Psoas muscle (tissue), 8 donors: Measurements from ENCODE around the gene TEX101. TPM values are rescaled to one million over a fixed set of nuclear protein-coding genes. Genes with fewer than 3 reads are reported as not detected.

Source experiments
- ATAC-seq, 4 donors: fragments of 200-7000 bp; cut with Tn5 transposase; one replicate each; pipeline ENCODE4 v1.9.1; 2020; ENCODE audit warnings: moderate library complexity in 3 of 4, mild to moderate bottlenecking in 2 of 4
- DNase-seq, 2 donors: peaks; one replicate each; pipeline ENCODE4 v3.0.0-alpha.2; 2020
- H3K27ac ChIP-seq: fragments of 200-600 bp; one replicate; pipeline ENCODE4 v1.8.0; 2022
- H3K27me3 ChIP-seq, 3 donors: fragments of 200-600 bp in 1 of 3; one replicate each; pipeline versions ENCODE4 v1.6.1 to v1.8.0; 2013 to 2022; ENCODE audit warnings: low read length in 2 of 3, mild to moderate bottlenecking in 2 of 3, moderate library complexity in 1 of 3; ENCODE audit not compliant: insufficient read depth in 3 of 3
- H3K36me3 ChIP-seq, 2 donors: fragments of 200-600 bp in 1 of 2; one replicate each; pipeline versions ENCODE4 v1.6.1 to v1.8.0; 2013 to 2022; ENCODE audit warnings: low read depth in 1 of 2, mild to moderate bottlenecking in 1 of 2, moderate library complexity in 1 of 2; ENCODE audit not compliant: insufficient read depth in 1 of 2
- H3K4me1 ChIP-seq: fragments of 200-600 bp; one replicate; pipeline ENCODE4 v1.8.0; 2022
- H3K4me3 ChIP-seq: fragments of 200-600 bp; one replicate; pipeline ENCODE4 v1.8.0; 2022; ENCODE audit warnings: mild to moderate bottlenecking
- H3K9me3 ChIP-seq: fragments of 200-600 bp; one replicate; pipeline ENCODE4 v1.8.0; 2022
- WGBS, 3 donors: extraction: QIAGEN DNeasy Blood & Tissue Kit; methylation state at CpG; one replicate each; pipeline versions ENCODE4 v1.1.6 to v1.1.7; 2013; 5-methylcytosine and 5-hydroxymethylcytosine counted together
- intact Hi-C, 2 donors: fragments of 100-400 bp; cut with DNase I; formaldehyde crosslinking; loops; one replicate each; pipeline versions ENCODE4 v1.11.0 to v1.14.2; 2022
- polyA plus RNA-seq, 3 donors: library from polyadenylated mRNA; stranded (reverse); fragments of 200-250 nt; gene quantifications; one replicate each; pipeline ENCODE4 v1.2.3, GENCODE V29; 2013
- total RNA-seq, 4 donors: library from RNA; stranded (reverse); fragmentation: NEBNext Ultra II Directional in 2 of 4; extraction: Animal tissue kit (Norgen Biotek cat#: 25700) in 2 of 4; gene quantifications; one replicate each; pipeline versions ENCODE4 v1.2.1 to v1.2.4, GENCODE V29; 2021 to 2023
- TF ChIP-seq, protein P1 (sequence below): fragments of 200-600 bp; IDR thresholded peaks from one replicate; pipeline ENCODE4 v1.8.0; 2022; ENCODE audit warnings: antibody characterized with exemption
- donor health status: healthy with polysubstance abuse.
- donor health status: DM: no; HTN: no; CAD: no; lungs with moderate emphysema.
- donor health status: Bipolar disorder and iron deficiency.
- donor health status: healthy.
- donor health status: DM: yes; HTN: yes; CAD: no.
- donor health status: DM: no; HTN: no; CAD: no.
- donor health status: DM: no; HTN: no; CAD: no.
- donor health status: DM: yes; HTN: yes; CAD: no.

Gene TEX101
- total and polyA plus RNA-seq, 7 donors = not detected

DNA sequence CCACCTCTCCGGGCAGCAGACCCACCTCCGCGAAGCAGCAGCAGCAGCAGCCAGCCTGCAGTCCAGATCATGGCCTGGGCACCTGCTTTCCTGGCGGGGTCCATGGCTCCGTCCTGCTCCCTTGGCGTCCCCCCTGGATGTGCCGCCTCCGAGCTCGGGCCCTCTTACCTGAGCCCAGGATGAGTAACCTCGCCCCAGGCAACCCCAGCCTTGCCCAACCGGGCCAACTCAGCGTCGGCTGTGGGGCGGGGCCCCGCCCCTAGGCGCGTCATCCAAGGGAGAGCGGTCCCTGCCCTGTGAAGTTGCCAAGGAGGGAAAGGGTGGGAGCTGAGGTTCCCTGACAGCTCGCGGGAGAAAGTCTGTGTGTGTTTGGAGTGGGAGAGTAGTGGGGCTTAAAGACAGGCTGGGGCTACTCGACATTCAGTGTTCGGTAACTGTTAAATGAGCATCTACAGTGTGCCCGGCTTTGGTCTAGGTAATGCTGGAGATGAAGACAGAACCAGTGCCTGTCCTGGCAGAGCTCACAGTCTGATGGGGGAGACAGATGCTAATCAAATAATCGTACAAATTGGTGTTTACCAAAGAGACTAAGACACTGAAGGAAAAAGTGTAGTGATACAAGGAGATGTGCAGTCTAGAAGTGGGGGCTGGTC, 50.9 kb downstream of the TEX101 start, which contains the start of gene LYPD3:
Gene LYPD3, minus strand, starts transcription at position 141 of the 653 bp plus-strand sequence. Its CDS starts 37 bp downstream, at position 104.
- no peaks in the 10 kb centered on the region for H3K36me3 ChIP-seq
- H3K4me1 ChIP-seq = peaks cover 3% of the 10 kb centered on the region
- intact Hi-C loops = loop anchor here in 1 of 2 donors (5.0 kb wide), 1 partner anchor 37 kb away; the partner anchor contains the start of gene PHLDB3
- peaks cover 0 to 17% (median 9%) of the 10 kb centered on the region in 3 donors for H3K27me3 ChIP-seq
- H3K9me3 ChIP-seq = no peaks in the 10 kb centered on the region
- H3K27ac ChIP-seq = no peak within 1 kb of the TSS
- TF ChIP-seq, protein P1, sequence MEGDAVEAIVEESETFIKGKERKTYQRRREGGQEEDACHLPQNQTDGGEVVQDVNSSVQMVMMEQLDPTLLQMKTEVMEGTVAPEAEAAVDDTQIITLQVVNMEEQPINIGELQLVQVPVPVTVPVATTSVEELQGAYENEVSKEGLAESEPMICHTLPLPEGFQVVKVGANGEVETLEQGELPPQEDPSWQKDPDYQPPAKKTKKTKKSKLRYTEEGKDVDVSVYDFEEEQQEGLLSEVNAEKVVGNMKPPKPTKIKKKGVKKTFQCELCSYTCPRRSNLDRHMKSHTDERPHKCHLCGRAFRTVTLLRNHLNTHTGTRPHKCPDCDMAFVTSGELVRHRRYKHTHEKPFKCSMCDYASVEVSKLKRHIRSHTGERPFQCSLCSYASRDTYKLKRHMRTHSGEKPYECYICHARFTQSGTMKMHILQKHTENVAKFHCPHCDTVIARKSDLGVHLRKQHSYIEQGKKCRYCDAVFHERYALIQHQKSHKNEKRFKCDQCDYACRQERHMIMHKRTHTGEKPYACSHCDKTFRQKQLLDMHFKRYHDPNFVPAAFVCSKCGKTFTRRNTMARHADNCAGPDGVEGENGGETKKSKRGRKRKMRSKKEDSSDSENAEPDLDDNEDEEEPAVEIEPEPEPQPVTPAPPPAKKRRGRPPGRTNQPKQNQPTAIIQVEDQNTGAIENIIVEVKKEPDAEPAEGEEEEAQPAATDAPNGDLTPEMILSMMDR = no peak
- DNase-seq = peak in 1 of 2 donors; percentile 33
- peak within 1 kb of the TSS; percentile 82 for H3K4me3 ChIP-seq
- WGBS, 3 donors = 26 to 28% (median 27%) methylated on average over 24 of the region's 24 CpGs
- no peak for ATAC-seq

DNA sequence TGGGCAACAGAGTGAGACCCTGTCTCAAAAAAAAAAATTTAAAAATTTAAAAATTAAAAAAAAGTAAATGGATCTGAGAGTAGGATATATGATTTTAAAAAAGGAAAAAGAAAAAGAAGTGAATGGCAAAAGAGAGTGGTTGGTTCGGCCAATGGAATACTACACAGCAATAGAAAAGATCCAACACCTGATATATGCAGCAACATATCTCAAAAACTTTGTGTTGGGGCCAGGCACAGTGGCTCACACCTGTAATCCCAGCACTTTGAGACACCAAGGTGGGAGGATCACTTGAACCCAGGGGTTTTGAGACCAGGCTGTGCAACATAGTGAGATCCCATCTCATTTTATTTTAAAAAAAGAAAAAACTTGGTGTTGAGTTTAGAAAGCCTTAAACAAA, 52.1 kb downstream of the TEX101 start:
- peaks cover 3% of the 10 kb centered on the region for H3K4me1 ChIP-seq
- ATAC-seq (no peak), DNase-seq (no peak)
- H3K9me3 ChIP-seq = no peaks in the 10 kb centered on the region
- TF ChIP-seq, protein P1 = no peak
- intact Hi-C loops = loop anchor here in 1 of 2 donors (5.0 kb wide), 1 partner anchor 36 kb away; the partner anchor contains the start of gene PHLDB3
- 86 to 100% (median 100%) methylated on average over 1 of the region's 1 CpG for WGBS, 3 donors
- H3K36me3 ChIP-seq = no peaks in the 10 kb centered on the region
- no peak overlapping the region for H3K27ac ChIP-seq
- H3K4me3 ChIP-seq = no peak overlapping the region
- H3K27me3 ChIP-seq = peaks cover 0 to 17% (median 9%) of the 10 kb centered on the region in 3 donors

DNA sequence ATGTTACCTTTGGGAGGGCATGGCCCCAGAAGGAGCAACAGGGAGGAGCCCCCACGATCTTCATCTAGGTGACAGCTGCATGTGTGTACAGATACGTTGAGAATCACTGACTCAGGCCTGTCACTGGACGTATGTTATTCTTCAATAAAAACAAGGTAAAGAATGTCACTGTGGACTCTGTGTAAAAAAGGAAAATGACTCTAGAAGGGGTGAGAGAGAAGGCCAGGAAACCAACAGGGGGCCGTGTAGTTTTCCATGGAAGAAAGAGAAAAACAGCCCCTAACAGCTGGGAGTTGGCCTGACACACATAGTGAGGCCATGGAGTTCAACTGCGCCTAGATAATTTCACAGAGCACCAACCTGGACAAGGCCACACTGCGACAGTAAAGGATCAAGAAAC, 52.6 kb downstream of the TEX101 start:
- intact Hi-C loops = loop anchor here in 1 of 2 donors (5.0 kb wide), 1 partner anchor 35 kb away; the partner anchor contains the start of gene PHLDB3
- ATAC-seq (no peak), DNase-seq (no peak)
- Histone ChIP-seq H3K27ac (no peak overlapping the region), H3K4me1 (peaks cover 3% of the 10 kb centered on the region), H3K27me3 (peaks cover 0 to 17% (median 9%) of the 10 kb centered on the region in 3 donors), H3K9me3 (no peaks in the 10 kb centered on the region), H3K36me3 (no peaks in the 10 kb centered on the region), H3K4me3 (no peak overlapping the region)
- 82 to 86% (median 83%) methylated on average over 6 of the region's 6 CpGs for WGBS, 3 donors
- TF ChIP-seq, protein P1 = no peak

DNA sequence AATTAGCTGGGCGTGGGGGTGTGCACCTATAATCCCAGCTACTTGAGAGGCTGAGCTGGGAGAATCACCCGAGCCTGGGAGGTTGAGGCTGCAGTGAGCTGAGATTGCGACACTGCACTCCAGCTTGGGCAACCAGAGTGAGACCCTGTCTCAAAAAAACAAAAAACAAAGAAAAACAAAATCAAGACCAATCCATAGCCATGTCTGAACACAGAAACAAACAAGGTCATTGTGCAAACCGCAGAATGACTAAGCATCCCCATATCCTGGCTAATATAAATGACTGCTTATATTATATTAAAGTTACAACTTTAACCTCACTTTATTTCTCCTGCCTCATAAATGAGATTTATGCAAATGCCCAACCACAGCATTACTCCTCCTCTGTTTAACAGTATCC, 53.0 kb downstream of the TEX101 start:
- TF ChIP-seq, protein P1 = no peak
- no peak for DNase-seq
- H3K27me3 ChIP-seq = peaks cover 0 to 17% (median 9%) of the 10 kb centered on the region in 3 donors
- H3K4me3 ChIP-seq = no peak overlapping the region
- peaks cover 3% of the 10 kb centered on the region for H3K4me1 ChIP-seq
- WGBS, 3 donors = 87 to 94% (median 91%) methylated on average over 4 of the region's 4 CpGs
- no peaks in the 10 kb centered on the region for H3K36me3 ChIP-seq
- no peak overlapping the region for H3K27ac ChIP-seq
- H3K9me3 ChIP-seq = no peaks in the 10 kb centered on the region
- intact Hi-C loops = loop anchor here in 1 of 2 donors (5.0 kb wide), 1 partner anchor 35 kb away; the partner anchor contains the start of gene PHLDB3
- no peak for ATAC-seq

Other genes with a start within 250 kb of the TEX101 start
- not detected for gene PSG5, start 228.4 kb upstream of the TEX101 start, total RNA-seq
- not detected for gene PSG5, start 228.4 kb upstream of the TEX101 start, polyA plus RNA-seq
- gene PSG4, start 209.3 kb upstream of the TEX101 start, total RNA-seq = not detected
- gene PSG4, start 209.3 kb upstream of the TEX101 start, polyA plus RNA-seq = not detected
- not detected for gene PSG9, start 145.4 kb upstream of the TEX101 start, total RNA-seq
- gene PSG9, start 145.4 kb upstream of the TEX101 start, polyA plus RNA-seq = not detected
- gene CD177, start 61.2 kb upstream of the TEX101 start, total RNA-seq = 1 to 10 TPM in 1 of 4 donors, under 1 TPM in 2, not detected in 1; 0.16 to 1.1 (median 0.34) TPM
- under 1 TPM in 2 of 3 donors, not detected in 1; 0.03 to 0.04 TPM for gene CD177, start 61.2 kb upstream of the TEX101 start, polyA plus RNA-seq
- not detected for gene LYPD3, start 50.7 kb downstream of the TEX101 start, total RNA-seq
- gene LYPD3, start 50.7 kb downstream of the TEX101 start, polyA plus RNA-seq = under 1 TPM in 2 of 3 donors, not detected in 1; 0.12 to 0.26 TPM
- gene PHLDB3, start 89.9 kb downstream of the TEX101 start, total RNA-seq = 1 to 10 TPM; 3.1 to 5.7 (median 4.5) TPM
- 1 to 10 TPM; 2.0 to 4.7 (median 3.2) TPM for gene PHLDB3, start 89.9 kb downstream of the TEX101 start, polyA plus RNA-seq
- 10 to 100 TPM; 13.0 to 20.9 (median 16.6) TPM for gene ETHE1, start 112.3 kb downstream of the TEX101 start, total RNA-seq
- 10 to 100 TPM; 18.5 to 22.8 (median 20.3) TPM for gene ETHE1, start 112.3 kb downstream of the TEX101 start, polyA plus RNA-seq
- 1 to 10 TPM in 3 of 4 donors, under 1 TPM in 1; 0.40 to 1.6 (median 1.2) TPM for gene ZNF575, start 118.3 kb downstream of the TEX101 start, total RNA-seq
- 1 to 10 TPM in 1 of 3 donors, under 1 TPM in 2; 0.23 to 1.1 (median 0.35) TPM for gene ZNF575, start 118.3 kb downstream of the TEX101 start, polyA plus RNA-seq
- 10 to 100 TPM; 12.7 to 22.1 (median 14.8) TPM for gene XRCC1, start 160.6 kb downstream of the TEX101 start, total RNA-seq
- gene XRCC1, start 160.6 kb downstream of the TEX101 start, polyA plus RNA-seq = 10 to 100 TPM; 13.5 to 21.6 (median 14.1) TPM
- 1 to 10 TPM in 1 of 4 donors, under 1 TPM in 2, not detected in 1; 0.66 to 1.1 (median 0.86) TPM for gene PINLYP, start 160.9 kb downstream of the TEX101 start, total RNA-seq
- 1 to 10 TPM in 1 of 3 donors, under 1 TPM in 2; 0.66 to 1.3 (median 0.90) TPM for gene PINLYP, start 160.9 kb downstream of the TEX101 start, polyA plus RNA-seq
- gene IRGQ, start 181.2 kb downstream of the TEX101 start, total RNA-seq = 10 to 100 TPM; 16.3 to 26.9 (median 22.4) TPM
- gene IRGQ, start 181.2 kb downstream of the TEX101 start, polyA plus RNA-seq = 10 to 100 TPM in 2 of 3 donors, 1 to 10 TPM in 1; 5.5 to 23.3 (median 11.9) TPM
- 10 to 100 TPM; 10.3 to 16.2 (median 15.9) TPM for gene ZNF576, start 181.7 kb downstream of the TEX101 start, total RNA-seq
- 10 to 100 TPM; 14.6 to 22.7 (median 22.4) TPM for gene ZNF576, start 181.7 kb downstream of the TEX101 start, polyA plus RNA-seq
- gene SRRM5, start 197.2 kb downstream of the TEX101 start, total RNA-seq = under 1 TPM in 3 of 4 donors, not detected in 1; 0.12 to 0.34 (median 0.19) TPM
- gene SRRM5, start 197.2 kb downstream of the TEX101 start, polyA plus RNA-seq = 1 to 10 TPM in 1 of 3 donors, under 1 TPM in 2; 0.10 to 1.1 (median 0.52) TPM
- 10 to 100 TPM; 17.2 to 39.0 (median 28.0) TPM for gene ZNF428, start 204.7 kb downstream of the TEX101 start, total RNA-seq
- gene ZNF428, start 204.7 kb downstream of the TEX101 start, polyA plus RNA-seq = 10 to 100 TPM; 12.4 to 33.5 (median 27.5) TPM
- gene CADM4, start 225.0 kb downstream of the TEX101 start, total RNA-seq = 10 to 100 TPM in 1 of 4 donors, 1 to 10 TPM in 3; 4.4 to 10.6 (median 5.0) TPM
- 1 to 10 TPM; 1.8 to 4.7 (median 3.1) TPM for gene CADM4, start 225.0 kb downstream of the TEX101 start, polyA plus RNA-seq